ENCODE results near the gene MYO15B.

- no peak for TF ChIP-seq CTCF (IDR thresholded peaks at IDR 0.05)
- TF ChIP-seq POLR2A (IDR thresholded peaks at IDR 0.05) = no peak
Observed at GRCh38 chr17:75570772-75571171, 16.8 kb upstream of the MYO15B start.

Measured in uterus (tissue), 2 donors.